Measurements from ENCODE around the gene SEMA5B. TPM values are rescaled to one million over a fixed set of nuclear protein-coding genes. Genes with fewer than 3 reads are reported as not detected.
A peak's percentile ranks its signal among the peaks of the same experiment; 100 is the strongest.

SEMA5B gene
- total RNA-seq, 1 experiment from 2014 or later = 0.16 TPM

DNA sequence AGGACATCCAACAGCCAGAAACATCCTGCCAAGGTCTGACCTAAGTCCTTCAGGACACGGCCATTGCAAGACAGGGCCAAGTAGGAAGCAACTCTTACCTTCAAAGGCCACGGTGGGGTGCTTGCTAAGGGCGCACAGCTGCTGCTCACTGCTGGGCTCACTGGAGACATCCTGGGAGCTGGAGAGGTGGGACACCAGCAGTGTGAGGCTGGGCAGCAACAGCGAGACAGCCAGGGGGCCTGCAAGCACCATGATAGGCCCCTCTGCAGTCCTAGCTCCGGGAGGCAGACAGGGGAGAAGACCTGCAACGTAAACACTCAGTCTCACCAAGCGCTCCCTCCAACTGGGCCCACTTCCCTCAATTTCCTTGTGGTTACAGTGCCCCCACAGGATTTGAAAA, 79.2 kb downstream of the SEMA5B start:
- DNase-seq = peak; percentile 37 to 48
- Histone ChIP-seq H3K4me1 (no peaks in the 10 kb centered on the region), H3K27ac (no peak overlapping the region), H3K36me3 (no peaks in the 10 kb centered on the region), H3K9me3 (replicated peaks) (no peaks in the 10 kb centered on the region), H3K4me3 (no peak overlapping the region), H3K27me3 (no peaks in the 10 kb centered on the region)

DNA sequence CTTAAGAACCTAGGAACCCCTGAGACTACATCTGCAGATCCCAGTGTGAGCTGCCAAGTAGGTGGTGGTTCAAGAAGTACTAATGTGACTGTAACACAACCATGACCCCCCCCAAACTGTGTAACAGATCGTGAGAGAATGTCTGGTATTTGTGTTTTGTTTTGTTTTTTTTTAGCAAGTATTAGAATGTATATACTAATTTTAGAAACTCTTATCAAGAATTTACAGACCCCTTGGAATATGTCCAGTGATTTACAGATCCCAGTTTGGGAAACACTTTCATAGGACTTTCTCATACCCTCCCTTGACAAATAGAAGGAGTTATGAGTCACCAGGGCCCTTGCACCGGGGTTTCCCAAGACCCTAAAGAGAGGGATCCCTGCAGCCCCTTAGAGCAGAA, 79.8 kb downstream of the SEMA5B start:
- Histone ChIP-seq H3K9me3 (replicated peaks) (no peaks in the 10 kb centered on the region), H3K27me3 (no peaks in the 10 kb centered on the region), H3K4me1 (no peaks in the 10 kb centered on the region), H3K27ac (no peak overlapping the region), H3K36me3 (no peaks in the 10 kb centered on the region), H3K4me3 (no peak overlapping the region)
- no peak for DNase-seq

DNA sequence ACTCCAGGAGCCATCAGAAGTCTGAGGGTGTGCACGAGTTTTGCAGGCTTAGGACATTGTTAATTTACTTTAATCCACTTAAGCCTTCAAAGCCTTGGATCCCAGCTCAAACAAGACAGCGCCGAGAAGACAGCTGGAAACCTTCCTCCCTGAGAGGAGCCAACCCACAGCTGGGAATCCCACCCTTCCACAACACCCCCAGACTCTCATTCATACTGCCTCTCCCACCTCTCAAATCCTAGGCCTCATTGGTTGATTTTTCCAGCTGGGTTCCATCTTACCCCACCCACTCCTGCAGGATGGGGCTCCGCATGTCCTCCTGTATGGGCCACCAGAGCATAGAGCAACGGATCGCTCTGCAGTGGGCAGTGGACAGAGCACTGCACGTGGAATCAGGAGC, 80.4 kb downstream of the SEMA5B start:
- Histone ChIP-seq H3K4me3 (no peak overlapping the region), H3K27me3 (no peaks in the 10 kb centered on the region), H3K27ac (no peak overlapping the region), H3K9me3 (replicated peaks) (no peaks in the 10 kb centered on the region), H3K4me1 (no peaks in the 10 kb centered on the region), H3K36me3 (no peaks in the 10 kb centered on the region)
- DNase-seq = no peak

DNA sequence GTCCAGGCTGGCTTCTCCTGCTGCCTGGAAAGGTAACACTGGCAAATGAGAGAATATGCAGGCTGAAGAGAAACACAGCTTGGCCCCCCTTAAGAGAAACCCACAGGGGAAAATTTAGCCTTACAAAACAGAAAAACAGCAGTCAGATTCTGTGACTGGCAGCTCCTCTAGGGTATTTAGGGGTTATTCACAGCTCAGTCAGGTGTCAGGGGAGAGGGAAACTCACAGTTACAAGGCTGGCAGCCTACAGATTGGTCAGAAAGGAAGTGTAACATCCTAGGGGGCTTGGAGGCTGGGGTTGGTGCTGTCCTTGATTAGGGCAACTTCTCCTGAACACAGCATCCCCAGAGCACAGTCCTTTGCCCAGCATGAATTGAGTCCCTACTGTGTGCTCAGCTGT, 81.4 kb downstream of the SEMA5B start:
- no peak overlapping the region for H3K4me3 ChIP-seq
- H3K27ac ChIP-seq = no peak overlapping the region
- no peaks in the 10 kb centered on the region for H3K36me3 ChIP-seq
- H3K4me1 ChIP-seq = no peaks in the 10 kb centered on the region
- 0 out of 2 replicates have a peak, but pooled peaks cover 4% of the 10 kb centered on the region for H3K27me3 ChIP-seq
- DNase-seq = no peak
- no peaks in the 10 kb centered on the region for H3K9me3 ChIP-seq (replicated peaks)

DNA sequence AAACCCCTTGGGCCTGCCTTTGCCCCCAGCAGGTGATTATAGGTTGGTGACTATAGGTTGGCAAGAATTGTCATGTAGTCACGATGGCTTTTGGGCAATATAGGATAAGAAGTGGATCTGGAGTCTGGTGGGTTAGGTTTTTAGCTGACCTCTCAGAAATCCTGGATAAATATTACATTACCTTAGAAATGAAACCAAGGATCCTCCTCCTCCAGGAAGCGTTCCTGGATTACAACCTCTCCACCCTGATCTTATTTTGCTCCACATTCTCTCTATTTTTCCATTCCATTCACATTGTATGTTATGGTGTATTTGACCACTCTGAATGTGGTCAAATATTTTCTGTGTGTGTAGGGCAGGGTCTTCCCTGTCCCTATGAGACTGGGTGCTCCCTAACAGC, 82.3 kb downstream of the SEMA5B start:
- H3K4me1 ChIP-seq = no peaks in the 10 kb centered on the region
- no peaks in the 10 kb centered on the region for H3K9me3 ChIP-seq (replicated peaks)
- DNase-seq = no peak
- H3K27me3 ChIP-seq = 0 out of 2 replicates have a peak, but pooled peaks cover 4% of the 10 kb centered on the region
- H3K36me3 ChIP-seq = no peaks in the 10 kb centered on the region
- H3K4me3 ChIP-seq = no peak overlapping the region
- H3K27ac ChIP-seq = no peak overlapping the region

DNA sequence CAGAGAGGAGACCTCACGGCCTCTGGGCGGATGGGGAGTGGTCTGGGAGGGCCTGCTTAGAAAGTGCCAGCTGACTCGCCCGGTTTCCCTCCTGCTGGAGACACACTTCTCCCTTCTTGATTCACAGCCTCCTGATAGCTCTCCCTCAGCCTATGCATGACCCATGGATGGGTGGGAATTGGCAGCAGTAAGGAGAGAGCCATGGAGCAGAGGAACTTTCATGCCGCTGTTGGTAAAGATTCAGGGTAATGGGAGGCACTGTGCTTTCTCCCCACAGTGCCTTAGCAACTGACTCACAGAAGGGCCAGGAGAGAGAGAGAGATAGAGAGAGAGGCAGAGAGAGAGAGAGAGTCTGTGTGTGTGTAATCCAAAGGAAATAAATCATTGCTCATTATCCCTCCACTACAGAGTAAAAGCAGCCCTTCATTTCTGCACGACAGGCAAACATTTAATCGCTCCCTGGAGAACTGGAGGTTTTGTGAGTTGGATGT, 82.8 kb downstream of the SEMA5B start:
- Histone ChIP-seq H3K4me1 (no peaks in the 10 kb centered on the region), H3K27me3 (0 out of 2 replicates have a peak, but pooled peaks cover 4% of the 10 kb centered on the region), H3K36me3 (no peaks in the 10 kb centered on the region), H3K27ac (no peak overlapping the region), H3K4me3 (no peak overlapping the region), H3K9me3 (replicated peaks) (no peaks in the 10 kb centered on the region)
- DNase-seq = no peak

DNA sequence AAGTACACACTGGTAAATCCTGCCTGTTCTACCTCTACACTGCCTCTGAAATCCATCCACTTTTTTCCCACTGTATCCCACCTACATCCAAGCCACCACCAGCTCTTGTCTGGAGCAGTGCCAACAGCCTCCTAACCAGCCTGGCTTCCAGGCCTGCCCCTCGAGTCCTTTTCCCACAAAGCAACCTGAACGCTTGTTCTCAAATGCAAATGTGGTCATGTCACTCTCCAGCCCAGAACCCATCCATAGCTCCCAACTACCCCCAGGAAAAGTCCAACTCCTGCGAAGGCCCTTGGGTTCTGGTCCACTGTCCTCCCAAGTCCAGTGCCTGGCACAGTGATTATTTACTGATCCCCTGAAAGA, 83.8 kb downstream of the SEMA5B start:
- no peak for DNase-seq
- no peak overlapping the region for H3K4me3 ChIP-seq
- no peaks in the 10 kb centered on the region for H3K4me1 ChIP-seq
- no peaks in the 10 kb centered on the region for H3K9me3 ChIP-seq (replicated peaks)
- H3K36me3 ChIP-seq = no peaks in the 10 kb centered on the region
- no peak overlapping the region for H3K27ac ChIP-seq
- 0 out of 2 replicates have a peak, but pooled peaks cover 4% of the 10 kb centered on the region for H3K27me3 ChIP-seq

DNA sequence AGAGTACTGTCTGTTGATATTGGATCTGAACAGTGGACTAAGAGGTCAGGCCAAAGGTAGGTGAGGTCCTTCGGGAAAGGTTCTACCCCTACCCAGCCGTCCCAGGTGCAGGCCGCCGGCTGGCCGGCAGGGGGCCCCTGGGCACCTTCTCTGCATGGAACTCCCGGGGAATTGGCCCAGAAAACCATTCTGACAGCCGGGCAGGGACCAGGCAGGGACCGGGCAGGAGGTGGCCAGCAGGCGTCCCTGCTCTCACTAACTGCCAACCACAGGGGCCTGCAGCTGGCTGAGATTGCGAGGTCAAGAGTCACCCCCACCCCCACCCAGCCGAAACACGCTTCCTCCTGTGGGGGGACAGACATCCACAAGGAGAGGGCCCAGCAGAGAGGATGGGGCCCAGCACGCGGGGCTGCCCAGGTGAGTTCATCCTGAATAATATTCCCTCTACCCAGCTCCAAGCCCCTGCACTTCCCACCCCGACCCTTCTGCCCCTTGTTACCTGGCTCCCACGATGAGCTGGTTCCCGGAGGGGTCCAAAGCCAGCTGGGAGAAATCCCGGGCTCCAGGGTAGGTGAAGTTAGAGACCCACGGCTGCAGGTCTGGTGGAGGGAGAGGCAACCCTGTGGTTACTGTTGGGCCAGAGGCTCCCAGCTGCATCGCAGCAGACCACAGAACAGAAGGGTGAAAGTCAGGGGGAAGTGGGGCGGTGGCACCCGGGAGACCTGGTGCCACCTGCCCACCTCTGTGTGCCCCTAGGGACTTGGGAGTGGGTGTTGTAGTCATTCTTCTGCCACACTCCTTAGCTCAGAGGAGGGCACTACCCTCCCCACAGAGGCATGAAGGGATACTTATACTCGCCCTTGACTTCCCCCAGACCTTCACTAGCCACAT, 84.4 kb downstream of the SEMA5B start:
- no peaks in the 10 kb centered on the region for H3K4me1 ChIP-seq
- no peak overlapping the region for H3K27ac ChIP-seq
- H3K36me3 ChIP-seq = no peaks in the 10 kb centered on the region
- H3K4me3 ChIP-seq = no peak overlapping the region
- H3K27me3 ChIP-seq = 0 out of 2 replicates have a peak, but pooled peaks cover 4% of the 10 kb centered on the region
- peak; percentile 79 to 85 for DNase-seq
- H3K9me3 ChIP-seq (replicated peaks) = no peaks in the 10 kb centered on the region

DNA sequence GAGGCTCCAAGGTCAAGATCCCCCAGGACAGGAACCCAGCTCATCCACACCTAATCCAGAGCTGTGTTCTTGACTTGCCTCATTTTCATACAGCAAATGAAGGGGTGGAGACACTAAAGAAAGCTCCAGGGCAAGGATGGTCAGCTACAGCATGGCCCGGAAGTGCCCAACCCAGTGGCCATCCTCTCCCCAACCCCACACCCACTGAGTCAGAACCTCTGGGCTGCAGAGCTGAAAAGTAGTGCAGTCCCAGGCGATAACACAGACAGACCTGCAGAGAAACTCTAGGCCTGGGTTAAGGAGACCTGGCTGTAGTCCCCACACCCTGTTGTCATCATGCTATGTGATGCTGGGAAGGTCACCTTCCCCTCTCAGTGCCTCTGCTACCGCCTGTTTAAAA, 85.3 kb downstream of the SEMA5B start:
- Histone ChIP-seq H3K4me3 (no peak overlapping the region), H3K9me3 (replicated peaks) (no peaks in the 10 kb centered on the region), H3K27me3 (0 out of 2 replicates have a peak, but pooled peaks cover 4% of the 10 kb centered on the region), H3K27ac (no peak overlapping the region), H3K36me3 (no peaks in the 10 kb centered on the region), H3K4me1 (no peaks in the 10 kb centered on the region)
- DNase-seq = no peak

DNA sequence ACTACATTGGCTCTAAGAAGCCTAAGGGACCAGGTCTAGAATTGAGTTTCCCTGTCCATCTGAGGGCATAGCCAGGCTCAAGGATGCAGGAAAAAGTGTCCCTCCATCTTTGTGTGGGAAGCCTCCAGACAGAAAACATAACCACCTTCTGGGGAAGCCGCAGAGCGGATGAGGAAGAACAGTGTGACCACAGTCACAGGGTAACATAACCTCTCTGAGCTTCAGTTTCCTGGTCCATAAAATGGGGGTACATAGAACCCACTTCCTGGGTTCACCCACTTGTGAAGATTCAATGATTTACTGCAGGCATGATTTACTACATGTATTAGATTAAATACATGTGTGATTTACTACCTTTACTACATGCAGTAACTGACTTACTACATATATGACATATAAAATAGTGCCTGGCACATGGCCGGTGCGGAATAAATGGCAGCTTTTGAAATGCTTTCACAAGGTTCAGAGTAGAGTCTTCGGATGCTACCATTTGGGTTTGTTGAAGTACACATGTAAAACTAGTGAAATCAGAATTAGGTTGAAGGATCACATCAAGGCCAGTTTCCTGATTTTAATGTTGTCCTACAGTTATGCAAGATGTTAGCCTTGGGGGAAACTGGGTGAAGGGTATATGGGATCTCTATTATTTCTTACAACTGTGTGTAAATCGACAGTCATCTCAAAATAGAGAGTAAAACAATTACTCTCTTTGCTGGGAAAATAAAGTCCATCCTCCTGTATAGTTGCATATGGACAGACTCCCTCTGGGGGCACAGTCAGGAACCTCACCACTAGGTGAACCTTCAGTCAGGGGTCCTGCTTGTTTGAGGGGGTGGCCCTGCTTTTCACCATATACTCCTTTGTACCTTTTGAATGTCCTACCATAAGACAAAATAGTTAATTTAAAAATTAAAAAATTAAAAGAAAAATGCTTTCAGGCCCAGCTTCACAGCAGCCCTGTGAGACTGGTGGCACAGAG, 86.0 kb downstream of the SEMA5B start:
- Histone ChIP-seq H3K9me3 (replicated peaks) (no peaks in the 10 kb centered on the region), H3K36me3 (no peaks in the 10 kb centered on the region), H3K4me3 (no peak overlapping the region), H3K27ac (no peak overlapping the region), H3K4me1 (no peaks in the 10 kb centered on the region), H3K27me3 (0 out of 2 replicates have a peak, but pooled peaks cover 8% of the 10 kb centered on the region)
- peak in 1 of 2 experiments; percentile 18 for DNase-seq

DNA sequence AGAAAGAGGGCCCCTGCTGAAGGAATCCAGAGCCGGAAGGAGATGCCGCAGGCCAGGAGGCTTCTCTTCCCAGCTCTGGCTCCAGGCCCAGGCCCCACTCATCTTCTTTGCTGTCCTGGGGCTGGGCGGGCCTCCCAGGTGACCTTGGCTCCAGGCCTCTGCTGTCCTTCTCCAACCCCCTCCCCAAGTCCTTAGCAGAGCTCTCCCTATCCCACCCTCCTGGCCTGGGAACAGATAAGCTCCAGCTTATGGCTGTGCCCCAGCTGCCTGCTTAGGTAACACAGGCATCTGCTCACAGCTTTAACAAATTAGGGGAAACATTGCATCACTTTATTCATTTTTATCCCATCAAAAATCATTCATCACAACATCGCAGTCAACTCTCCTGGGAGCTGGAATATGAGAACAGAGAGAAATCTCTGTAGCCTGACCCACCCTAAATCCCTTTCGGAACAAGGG, 86.9 kb downstream of the SEMA5B start:
- H3K36me3 ChIP-seq = no peaks in the 10 kb centered on the region
- no peaks in the 10 kb centered on the region for H3K4me1 ChIP-seq
- H3K4me3 ChIP-seq = no peak overlapping the region
- no peak for DNase-seq
- peaks cover 14% of the 10 kb centered on the region; the same call in 1 of the 2 replicates for H3K27me3 ChIP-seq
- no peaks in the 10 kb centered on the region for H3K9me3 ChIP-seq (replicated peaks)
- H3K27ac ChIP-seq = no peak overlapping the region

DNA sequence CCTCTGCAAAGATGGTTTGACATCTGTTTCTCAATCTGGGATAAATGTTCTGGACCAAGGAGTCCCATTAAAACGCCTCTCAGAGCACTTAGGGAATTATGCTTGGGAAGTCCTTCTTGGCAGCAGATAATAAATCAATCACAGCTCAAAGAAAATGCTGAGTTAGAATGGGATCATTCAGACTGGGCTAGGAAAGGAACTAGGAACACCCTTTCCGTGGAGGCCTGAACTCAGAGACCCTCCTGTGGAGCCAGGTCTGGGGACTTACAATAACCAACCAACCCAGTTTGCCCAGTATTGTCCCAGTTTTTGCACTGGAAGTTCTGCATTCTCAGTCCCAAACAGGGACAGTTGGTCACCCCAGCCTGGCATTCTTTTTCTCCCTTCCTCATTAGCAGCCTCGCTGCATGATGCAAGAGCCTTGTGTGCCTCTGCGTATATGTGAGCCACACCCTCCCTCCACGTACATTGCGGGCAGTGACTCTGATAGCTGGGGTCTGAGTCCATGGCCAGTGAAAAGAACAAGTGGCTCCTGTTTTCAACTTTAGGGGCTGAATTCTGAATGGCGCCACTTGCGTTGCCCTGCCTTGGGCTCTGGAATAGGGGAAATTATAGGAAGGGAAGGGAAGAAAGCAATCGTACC, 88.7 kb downstream of the SEMA5B start:
- peaks cover 14% of the 10 kb centered on the region; the same call in 1 of the 2 replicates for H3K27me3 ChIP-seq
- H3K4me1 ChIP-seq = no peaks in the 10 kb centered on the region
- no peak for DNase-seq

DNA sequence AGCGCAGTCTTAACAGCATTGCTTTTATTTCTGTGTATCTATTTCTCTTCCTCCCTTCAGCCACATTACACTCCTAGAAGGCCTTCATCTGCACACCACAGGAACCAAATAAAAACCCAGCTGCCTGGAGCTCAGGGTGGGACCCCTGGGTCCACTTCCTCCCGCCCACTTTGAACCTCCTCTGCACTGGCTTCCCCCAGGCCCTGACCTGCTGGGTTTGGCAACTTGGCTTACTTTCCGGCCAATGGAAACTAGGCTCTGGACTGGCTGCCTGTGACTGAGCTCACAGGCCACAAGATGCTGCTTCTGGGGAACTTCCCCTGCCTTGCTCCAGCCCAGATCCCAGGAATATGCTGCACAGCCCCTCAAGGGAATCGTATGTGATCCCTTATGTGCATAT, 89.8 kb downstream of the SEMA5B start:
- Histone ChIP-seq H3K9me3 (replicated peaks) (no peaks in the 10 kb centered on the region), H3K36me3 (no peaks in the 10 kb centered on the region), H3K27ac (no peak overlapping the region), H3K4me1 (no peaks in the 10 kb centered on the region), H3K27me3 (peaks cover 14% of the 10 kb centered on the region; the same call in 1 of the 2 replicates), H3K4me3 (no peak overlapping the region)
- DNase-seq = no peak

More for the DNA sequence above, 88.7 kb downstream of the SEMA5B start:
- Histone ChIP-seq H3K27ac (no peak overlapping the region), H3K4me3 (no peak overlapping the region), H3K36me3 (no peaks in the 10 kb centered on the region), H3K9me3 (replicated peaks) (no peaks in the 10 kb centered on the region)

DNA sequence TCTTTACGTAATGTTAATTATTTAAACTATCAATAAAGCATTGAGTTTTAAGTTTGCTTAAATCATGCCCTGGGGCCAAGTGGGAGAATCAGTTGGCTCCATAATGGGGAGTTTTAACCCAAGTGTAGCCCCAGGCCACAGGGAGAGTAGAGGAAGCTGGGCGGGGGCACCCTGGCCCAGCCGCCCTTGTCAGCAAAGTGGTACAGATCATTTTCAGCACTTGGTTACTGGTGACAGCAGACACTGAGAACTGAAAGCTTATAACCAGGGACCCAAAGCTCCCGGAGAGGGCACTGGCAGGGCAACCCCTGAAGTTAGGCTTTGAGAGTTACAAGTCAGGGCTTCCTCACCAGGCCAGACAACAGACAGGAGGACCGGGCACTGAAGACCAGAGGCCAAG, 90.6 kb downstream of the SEMA5B start:
- Histone ChIP-seq H3K27me3 (peaks cover 14% of the 10 kb centered on the region; the same call in 1 of the 2 replicates), H3K4me1 (no peaks in the 10 kb centered on the region), H3K4me3 (no peak overlapping the region), H3K9me3 (replicated peaks) (no peaks in the 10 kb centered on the region), H3K36me3 (no peaks in the 10 kb centered on the region), H3K27ac (no peak overlapping the region)
- no peak for DNase-seq

Measured in SJCRH30 (cell line).